ENCODE measurements around the gene BMPR1A. TPM values are rescaled to one million over a fixed set of nuclear protein-coding genes. Genes with fewer than 3 reads are reported as not detected.

The BMPR1A gene
- total and polyA plus RNA-seq, 12 donors = 4.4 to 55.9 (median 27.0) TPM

GRCh38 chr10:86867149-86867548, 110.7 kb downstream of the BMPR1A start:
- Histone ChIP-seq H3K9me3 (replicated peaks in 1 of 3) (no peaks in the 10 kb centered on the region), H3K27ac (no peak overlapping the region), H3K4me1 (replicated peaks in 1 of 2) (peaks cover 6 to 30% of the 10 kb centered on the region in 2 donors), H3K27me3 (no peaks in the 10 kb centered on the region), H3K36me3 (replicated peaks in 1 of 2) (no peaks in the 10 kb centered on the region), H3K4me3 (no peak overlapping the region)
- 94 to 98% (median 96%) methylated on average over 5 of the region's 5 CpGs for WGBS, 4 donors
- no peak for DNase-seq
- no peak for TF ChIP-seq CTCF (IDR thresholded peaks at IDR 0.05)
- TF ChIP-seq POLR2A (IDR thresholded peaks at IDR 0.05) = no peak
- intact Hi-C loops (cut with DNase I) = no loop called here

- peak in 6 of 7 donors; percentile 32 to 61 (median 44) for DNase-seq
- intact Hi-C loops (cut with DNase I) = no loop called here
- Histone ChIP-seq H3K36me3 (replicated peaks in 1 of 2) (no peaks in the 10 kb centered on the region), H3K9me3 (replicated peaks in 1 of 3) (no peaks in the 10 kb centered on the region), H3K4me3 (no peak overlapping the region), H3K27me3 (no peaks in the 10 kb centered on the region), H3K4me1 (replicated peaks in 1 of 2) (peaks cover 11 to 32% of the 10 kb centered on the region in 2 donors), H3K27ac (peak overlapping the region in 2 of 5 donors; percentile 30 to 36)
- WGBS, 4 donors = 16 to 30% (median 24%) methylated on average over 6 of the region's 6 CpGs
- TF ChIP-seq CTCF (IDR thresholded peaks at IDR 0.05) (no peak), POLR2A (IDR thresholded peaks at IDR 0.05) (no peak)
These were observed 111.9 kb downstream of the BMPR1A start for GRCh38 chr10:86868353-86868752.

- Histone ChIP-seq H3K9me3 (replicated peaks in 1 of 3) (no peaks in the 10 kb centered on the region), H3K27ac (no peak overlapping the region), H3K36me3 (replicated peaks in 1 of 2) (peaks cover 0 to 1% of the 10 kb centered on the region in 2 donors), H3K4me1 (replicated peaks in 1 of 2) (peaks cover 5 to 22% of the 10 kb centered on the region in 2 donors), H3K27me3 (no peaks in the 10 kb centered on the region), H3K4me3 (no peak overlapping the region)
- intact Hi-C loops (cut with DNase I) = no loop called here
- WGBS, 4 donors = 94 to 100% (median 96%) methylated on average over 3 of the region's 3 CpGs
- TF ChIP-seq CTCF (IDR thresholded peaks at IDR 0.05) = no peak
- TF ChIP-seq POLR2A (IDR thresholded peaks at IDR 0.05) = no peak
- no peak for DNase-seq
These were observed 114.3 kb downstream of the BMPR1A start for GRCh38 chr10:86870679-86871078.

- no peak for DNase-seq
- WGBS, 4 donors = 89 to 94% (median 93%) methylated on average over 5 of the region's 5 CpGs
- intact Hi-C loops (cut with DNase I) = no loop called here
- Histone ChIP-seq H3K9me3 (replicated peaks in 1 of 3) (no peaks in the 10 kb centered on the region), H3K27me3 (no peaks in the 10 kb centered on the region), H3K27ac (no peak overlapping the region), H3K4me1 (replicated peaks in 1 of 2) (peaks cover 5 to 19% of the 10 kb centered on the region in 2 donors), H3K4me3 (no peak overlapping the region), H3K36me3 (replicated peaks in 1 of 2) (peaks cover 0 to 8% of the 10 kb centered on the region in 2 donors)
- TF ChIP-seq POLR2A (IDR thresholded peaks at IDR 0.05) (no peak), CTCF (IDR thresholded peaks at IDR 0.05) (no peak)
These were observed 115.3 kb downstream of the BMPR1A start for GRCh38 chr10:86871563-86872183.
